Metanephros (tissue), 1 donor: ENCODE data around the gene HLX. TPM values are rescaled to one million over a fixed set of nuclear protein-coding genes. Genes with fewer than 3 reads are reported as not detected.

Source experiments
- total RNA-seq: library from RNA; depleted of rRNA; stranded (reverse); fragments of >200 nt; gene quantifications from one replicate; pipeline ENCODE4 v1.2.3, GENCODE V29; 2014

Gene HLX
- total RNA-seq = 18.8 TPM

GRCh38 chr1:220879076-220879508 is at the start of gene HLX:
Gene HLX (plus strand): TSS chr1:220879443. CDS start chr1:220879858, 415 bp downstream.

Other genes with a start within 250 kb of the HLX start
- 15.6 TPM for gene C1orf115, start 189.1 kb upstream of the HLX start, total RNA-seq
- 37.8 TPM for gene MTARC2, start 131.1 kb upstream of the HLX start, total RNA-seq
- 12.9 TPM for gene MTARC1, start 92.5 kb upstream of the HLX start, total RNA-seq